IMR-90 (cell line): ENCODE measurements around the gene LGI1. TPM values are rescaled to one million over a fixed set of nuclear protein-coding genes. Genes with fewer than 3 reads are reported as not detected.

Experiments used
- ATAC-seq: fragments of 200-7000 bp; cut with Tn5 transposase; 2 replicates; pipeline ENCODE4 v1.9.1; 2020; ENCODE audit warnings: low read depth, mild to moderate bottlenecking, moderate library complexity
- BruUV-seq: library from RNA; stranded (reverse); fragments of 400-500 nt; replicated peaks from 2 replicates; lab custom pipeline; 2021; lab: Mats Ljungman, UMichigan
- CTCF ChIA-PET: fragments of 300-600 bp; formaldehyde crosslinking; extraction: SDS; loops from one replicate; lab custom pipeline; 2021; ENCODE audit warnings: antibody characterized with exemption; lab: Yijun Ruan, JAX
- POLR2A ChIA-PET: fragments of 300-600 bp; sonication (Branson Sonifier 250); formaldehyde crosslinking; loops from one replicate; lab custom pipeline; 2022; ENCODE audit warnings: antibody characterized with exemption; ENCODE audit not compliant: unreplicated experiment; lab: Charles Lee
- DNase-seq: peaks from one replicate; pipeline ENCODE4 v3.0.0; 2013
- H2AFZ ChIP-seq: replicated peaks from 2 replicates; pipeline ENCODE3; 2013; ENCODE audit warnings: low read length, mild to moderate bottlenecking; ENCODE audit not compliant: poor library complexity
- H2AK5ac ChIP-seq: 2 replicates; pipeline ENCODE4 v1.6.1; 2013; ENCODE audit warnings: low read depth, low read length, inconsistent platforms
- H2AK9ac ChIP-seq: replicated peaks from 2 replicates; pipeline ENCODE3; 2013; ENCODE audit warnings: mild to moderate bottlenecking, low read depth, low read length, moderate library complexity; ENCODE audit not compliant: poor library complexity
- H2BK120ac ChIP-seq: 2 replicates; pipeline ENCODE4 v1.6.1; 2013; ENCODE audit warnings: low read depth, low read length, inconsistent platforms
- H2BK15ac ChIP-seq: 3 replicates; pipeline ENCODE4 v1.6.1; 2013; ENCODE audit warnings: low read depth, low read length, inconsistent platforms
- H2BK20ac ChIP-seq: 2 replicates; pipeline ENCODE4 v1.6.1; 2013; ENCODE audit warnings: low read depth, mild to moderate bottlenecking, inconsistent platforms, low read length, moderate library complexity
- H2BK5ac ChIP-seq: 2 replicates; pipeline ENCODE4 v1.6.1; 2013; ENCODE audit warnings: mild to moderate bottlenecking, low read depth, low read length, inconsistent platforms; ENCODE audit not compliant: poor library complexity, severe bottlenecking
- H3K14ac ChIP-seq: replicated peaks from 2 replicates; pipeline ENCODE4 v1.6.1; 2013; ENCODE audit warnings: low read depth, low read length, inconsistent platforms
- H3K18ac ChIP-seq: 2 replicates; pipeline ENCODE4 v1.6.1; 2013; ENCODE audit warnings: low read depth, low read length, control low read depth
- H3K23ac ChIP-seq: 2 replicates; pipeline ENCODE4 v1.6.1; 2013; ENCODE audit warnings: low read depth, low read length, inconsistent platforms
- H3K27ac ChIP-seq: 2 replicates; pipeline ENCODE4 v1.5.1; 2013; ENCODE audit warnings: mild to moderate bottlenecking, control low read depth, low read length; ENCODE audit not compliant: insufficient read depth
- H3K27me3 ChIP-seq: 2 replicates; pipeline ENCODE4 v1.6.1; 2013; ENCODE audit warnings: low read length; ENCODE audit not compliant: control insufficient read depth, insufficient read depth
- H3K36me3 ChIP-seq: 2 replicates; pipeline ENCODE4 v1.6.1; 2013; ENCODE audit warnings: low read length, mixed read lengths; ENCODE audit not compliant: control insufficient read depth, insufficient read depth
- H3K4ac ChIP-seq: 2 replicates; pipeline ENCODE4 v1.6.1; 2013; ENCODE audit warnings: low read depth, low read length, inconsistent platforms
- H3K4me1 ChIP-seq: 2 replicates; pipeline ENCODE4 v1.6.1; 2013; ENCODE audit warnings: low read length, mixed read lengths; ENCODE audit not compliant: control insufficient read depth, insufficient read depth
- H3K4me2 ChIP-seq: 2 replicates; pipeline ENCODE4 v1.6.1; 2013; ENCODE audit warnings: low read depth, mild to moderate bottlenecking, control low read depth, low read length, moderate library complexity
- H3K4me3 ChIP-seq: 2 replicates; pipeline ENCODE4 v1.5.1; 2013; ENCODE audit warnings: low read depth, mild to moderate bottlenecking, control low read depth, low read length, moderate library complexity; ENCODE audit not compliant: insufficient read depth
- H3K56ac ChIP-seq: 2 replicates; pipeline ENCODE4 v1.6.1; 2013; ENCODE audit warnings: low read length, inconsistent platforms; ENCODE audit not compliant: insufficient read depth; ENCODE audit errors: extremely low read depth
- H3K79me1 ChIP-seq, 2 experiments: 2 replicates each; pipeline ENCODE4 v1.6.1; 2013; ENCODE audit warnings: low read length in 2 of 2, inconsistent platforms in 1 of 2, low read depth in 1 of 2
- H3K9ac ChIP-seq: 2 replicates; pipeline ENCODE4 v1.6.1; 2013; ENCODE audit warnings: low read depth, low read length, control low read depth
- H3K9me1 ChIP-seq: 2 replicates; pipeline ENCODE4 v1.6.1; 2013; ENCODE audit warnings: low read length, inconsistent platforms; ENCODE audit not compliant: insufficient read depth
- H3K9me3 ChIP-seq: 2 replicates; pipeline ENCODE4 v1.6.1; 2013; ENCODE audit warnings: low read length; ENCODE audit not compliant: control insufficient read depth, insufficient read depth
- H4K20me1 ChIP-seq: 2 replicates; pipeline ENCODE4 v1.6.1; 2013; ENCODE audit warnings: low read length, inconsistent platforms; ENCODE audit not compliant: insufficient read depth
- H4K5ac ChIP-seq: 2 replicates; pipeline ENCODE4 v1.6.1; 2013; ENCODE audit warnings: mild to moderate bottlenecking, low read depth, low read length, control low read depth
- H4K8ac ChIP-seq, 2 experiments: 2 replicates each; pipeline ENCODE4 v1.6.1; 2013; ENCODE audit warnings: low read depth in 2 of 2, low read length in 2 of 2, control low read depth in 1 of 2, inconsistent platforms in 1 of 2
- H4K91ac ChIP-seq: 2 replicates; pipeline ENCODE4 v1.6.1; 2013; ENCODE audit warnings: low read depth, low read length, inconsistent platforms; ENCODE audit not compliant: insufficient read depth
- BHLHE40 ChIP-seq: fragments of 150-350 bp; IDR thresholded peaks from 2 replicates; pipeline ENCODE4 v1.6.1; 2016; ENCODE audit warnings: mild to moderate bottlenecking, low read depth, low read length
- CEBPB ChIP-seq: IDR thresholded peaks from 2 replicates; pipeline ENCODE4 v1.6.1; 2012; ENCODE audit warnings: low read depth, low read length, improper control_type of control experiment
- CHD1 ChIP-seq: IDR thresholded peaks from 2 replicates; pipeline ENCODE4 v1.6.1; 2012; ENCODE audit warnings: low read depth, low read length, improper control_type of control experiment
- CTCF ChIP-seq: conservative IDR thresholded peaks from 2 replicates; pipeline ENCODE4 v1.5.1; 2012; ENCODE audit warnings: mild to moderate bottlenecking, low read depth, low read length, improper control_type of control experiment
- ELK1 ChIP-seq: fragments of 150-350 bp; IDR thresholded peaks from 2 replicates; pipeline ENCODE4 v1.6.1; 2016; ENCODE audit warnings: low read depth, mild to moderate bottlenecking, low read length, moderate library complexity, borderline replicate concordance
- FOS ChIP-seq: fragments of 150-350 bp; IDR thresholded peaks from 2 replicates; pipeline ENCODE4 v1.6.1; 2016; ENCODE audit warnings: low read depth, low read length
- MAFK ChIP-seq: IDR thresholded peaks from 2 replicates; pipeline ENCODE4 v1.6.1; 2012; ENCODE audit warnings: low read depth, low read length, improper control_type of control experiment
- MAZ ChIP-seq: IDR thresholded peaks from 2 replicates; pipeline ENCODE4 v1.6.1; 2012; ENCODE audit warnings: low read depth, mild to moderate bottlenecking, low read length, improper control_type of control experiment, moderate library complexity, borderline replicate concordance
- MXI1 ChIP-seq: IDR thresholded peaks from 2 replicates; pipeline ENCODE4 v1.6.1; 2012; ENCODE audit warnings: low read depth, mild to moderate bottlenecking, low read length, moderate library complexity, borderline replicate concordance
- NFE2L2 ChIP-seq: fragments of 150-350 bp; IDR thresholded peaks from 2 replicates; pipeline ENCODE4 v1.6.1; 2016; ENCODE audit warnings: low read depth, mild to moderate bottlenecking, low read length
- POLR2A ChIP-seq: IDR thresholded peaks from 2 replicates; pipeline ENCODE4 v1.6.1; 2012; ENCODE audit warnings: mild to moderate bottlenecking, low read depth, low read length
- RAD21 ChIP-seq: IDR thresholded peaks from 2 replicates; pipeline ENCODE4 v1.6.1; 2012; ENCODE audit warnings: low read length, improper control_type of control experiment
- RCOR1 ChIP-seq: IDR thresholded peaks from 2 replicates; pipeline ENCODE4 v1.6.1; 2012; ENCODE audit warnings: mild to moderate bottlenecking, low read length, improper control_type of control experiment; ENCODE audit not compliant: insufficient replicate concordance
- RFX5 ChIP-seq: IDR thresholded peaks from 2 replicates; pipeline ENCODE4 v1.8.0; 2012; ENCODE audit warnings: low read depth, mild to moderate bottlenecking, low read length, moderate library complexity
- SMC3 ChIP-seq: fragments of 150-350 bp; IDR thresholded peaks from 2 replicates; pipeline ENCODE4 v1.6.1; 2016; ENCODE audit warnings: low read depth, mild to moderate bottlenecking, antibody characterized with exemption, low read length, moderate library complexity
- WGBS, 2 experiments: methylation state at CpG; one replicate each; pipeline versions ENCODE4 v1.1.5 to v1.1.7; 2013; ENCODE audit warnings: missing lambda C conversion rate in 2 of 2; ENCODE audit not compliant: insufficient read length in 1 of 2; ENCODE audit errors: extremely low coverage in 2 of 2; 5-methylcytosine and 5-hydroxymethylcytosine counted together
- dilution Hi-C: fragments of 300-500 bp; cut with HindIII; formaldehyde crosslinking; loops from one replicate; pipeline ENCODE4 v1.14.3; 2018; ENCODE audit warnings: low sequenced_read_pairs; ENCODE audit not compliant: unreplicated experiment
- in situ Hi-C: fragments of 300-500 bp; cut with MboI; formaldehyde crosslinking; loops from 3 replicates; pipeline ENCODE4 v1.14.3; 2019; ENCODE audit warnings: low sequenced_read_pairs, inconsistent platforms, mixed read lengths
- intact Hi-C: fragments of 100-400 bp; cut with micrococcal nuclease; formaldehyde crosslinking; loops from 2 replicates; pipeline ENCODE4 v1.10.0; 2022
- polyA plus RNA-seq, 3 experiments: library from polyadenylated mRNA; depleted of rRNA; stranded (reverse); fragments of >200 nt; gene quantifications; 2 replicates each; pipeline ENCODE4 v1.2.3, GENCODE V29; 2012; ENCODE audit warnings: low replicate concordance in 1 of 3
- total RNA-seq: library from RNA; depleted of rRNA; stranded (reverse); fragments of >200 nt; gene quantifications from 2 replicates; pipeline ENCODE4 v1.2.3, GENCODE V29; 2012

Gene LGI1
- total and polyA plus RNA-seq, 2 of the 4 experiments (the other 2 are of a cell fraction) = not detected

GRCh38 chr10:93815304-93816096 lies 57.8 kb downstream of the LGI1 start:
- H3K9me3 ChIP-seq = peaks cover 3% of the 10 kb centered on the region; the same call in 1 of the 2 replicates
- H3K36me3 ChIP-seq = no peaks in the 10 kb centered on the region
- no peak overlapping the region for H2BK5ac ChIP-seq
- H3K9me1 ChIP-seq = peaks cover 3% of the 10 kb centered on the region
- no peak overlapping the region for H3K14ac ChIP-seq
- H4K8ac ChIP-seq = no peak overlapping the region
- 0 out of 2 replicates have a peak, but pooled peaks have one; percentile 12 for ATAC-seq
- CTCF ChIA-PET = interaction anchor here (0.8 to 1.4 kb wide), 5 partner anchors 10 to 261 kb away, joined by 3 to 12 read pairs (median 4); no protein-coding TSS in a partner anchor
- WGBS, 2 experiments = 27% methylated on average over 3 of the region's 10 CpGs; no CpG with 5 or more reads in 1 of the 2 experiments
- H2AK9ac ChIP-seq = no peak overlapping the region
- no peak overlapping the region for H4K91ac ChIP-seq
- no peak overlapping the region for H4K5ac ChIP-seq
- no peak overlapping the region for H3K4ac ChIP-seq
- H3K27me3 ChIP-seq = peaks cover 21% of the 10 kb centered on the region
- H3K79me1 ChIP-seq = no peaks in the 10 kb centered on the region
- no peak overlapping the region for H2BK15ac ChIP-seq
- H2AK5ac ChIP-seq = no peak overlapping the region; the same call in 1 of the 2 replicates
- no peak for DNase-seq
- no peak overlapping the region for H3K18ac ChIP-seq
- H3K56ac ChIP-seq = no peak overlapping the region
- in situ Hi-C loops = no loop called here
- no peak overlapping the region for H2BK120ac ChIP-seq
- no TSS peak for BruUV-seq
- peaks cover 6% of the 10 kb centered on the region for H3K4me1 ChIP-seq
- H3K27ac ChIP-seq = no peak overlapping the region
- TF ChIP-seq BHLHE40 (no peak), CTCF (no peak), FOS (no peak), CEBPB (no peak), MAFK (no peak), MXI1 (no peak), SMC3 (no peak), RFX5 (no peak), MAZ (no peak), POLR2A (no peak), RAD21 (no peak), ELK1 (no peak), CHD1 (no peak), RCOR1 (no peak), NFE2L2 (no peak)
- intact Hi-C loops = loop anchor here (1.0 to 2.0 kb wide), 3 partner anchors 71 to 261 kb away; partner anchors contain the start of gene FRA10AC1
- H3K23ac ChIP-seq = no peak overlapping the region
- no peak overlapping the region for H2BK20ac ChIP-seq
- peak overlapping the region; percentile 77 for H2AFZ ChIP-seq
- H3K4me2 ChIP-seq = no peak overlapping the region; the same call in 1 of the 2 replicates
- no peak overlapping the region for H3K4me3 ChIP-seq
- no peak overlapping the region for H3K9ac ChIP-seq
- no peaks in the 10 kb centered on the region for H4K20me1 ChIP-seq
- dilution Hi-C loops = no loop called here
- POLR2A ChIA-PET = no interaction called here
